Rectal smooth muscle tissue (tissue), 1 donor: ENCODE data around the gene TRIM17.
"Not testable (repeated sequence)": the region's sequence is repeated elsewhere in the genome, so short reads cannot be mapped to it uniquely, and the experiment has no call there.

Source experiments
- H3K27ac ChIP-seq: one replicate; pipeline ENCODE4 v1.7.0; 2013; ENCODE audit warnings: low read depth, low read length, inconsistent platforms
- H3K27me3 ChIP-seq: one replicate; pipeline ENCODE4 v1.7.0; 2013; ENCODE audit warnings: low read length; ENCODE audit not compliant: control insufficient read depth, insufficient read depth
- H3K36me3 ChIP-seq: one replicate; pipeline ENCODE4 v1.7.0; 2013; ENCODE audit warnings: low read length; ENCODE audit not compliant: control insufficient read depth, insufficient read depth
- H3K4me1 ChIP-seq: one replicate; pipeline ENCODE4 v1.7.0; 2013; ENCODE audit warnings: low read length; ENCODE audit not compliant: control insufficient read depth, insufficient read depth
- H3K4me3 ChIP-seq: one replicate; pipeline ENCODE4 v1.7.0; 2013; ENCODE audit warnings: low read length
- H3K9ac ChIP-seq: one replicate; pipeline ENCODE4 v1.7.0; 2013; ENCODE audit warnings: low read length

The TRIM17 gene

GRCh38 chr1:228440761-228441500 lies 24.3 kb upstream of the TRIM17 start:
- Histone ChIP-seq H3K27ac (no peak overlapping the region), H3K4me3 (no peak overlapping the region), H3K36me3 (no peaks in the 10 kb centered on the region), H3K9ac (no peak overlapping the region), H3K4me1 (peaks cover 4% of the 10 kb centered on the region), H3K27me3 (peaks cover 8% of the 10 kb centered on the region)

GRCh38 chr1:228438266-228438665 lies 21.6 kb upstream of the TRIM17 start:
- no peak overlapping the region for H3K4me3 ChIP-seq
- H3K36me3 ChIP-seq, result no peaks in the 10 kb centered on the region
- no peak overlapping the region for H3K9ac ChIP-seq
- H3K27me3 ChIP-seq, result peaks cover 4% of the 10 kb centered on the region
- H3K27ac ChIP-seq, result no peak overlapping the region
- no peaks in the 10 kb centered on the region for H3K4me1 ChIP-seq

- Histone ChIP-seq H3K36me3 (no peaks in the 10 kb centered on the region), H3K27me3 (peaks cover 4% of the 10 kb centered on the region), H3K4me3 (no peak overlapping the region), H3K27ac (no peak overlapping the region), H3K4me1 (no peaks in the 10 kb centered on the region), H3K9ac (no peak overlapping the region)
Measured at GRCh38 chr1:228437424-228437962, 20.8 kb upstream of the TRIM17 start.

GRCh38 chr1:228434689-228435088 lies 18.0 kb upstream of the TRIM17 start:
- no peak overlapping the region for H3K9ac ChIP-seq
- no peaks in the 10 kb centered on the region for H3K4me1 ChIP-seq
- H3K4me3 ChIP-seq, result no peak overlapping the region
- H3K27me3 ChIP-seq, result no peaks in the 10 kb centered on the region
- no peaks in the 10 kb centered on the region for H3K36me3 ChIP-seq
- H3K27ac ChIP-seq, result no peak overlapping the region

- not testable (repeated sequence) for H3K27me3 ChIP-seq, H3K4me3 ChIP-seq, H3K4me1 ChIP-seq, H3K9ac ChIP-seq, H3K27ac ChIP-seq, H3K36me3 ChIP-seq
Measured at GRCh38 chr1:228433337-228434053, 16.8 kb upstream of the TRIM17 start.

- H3K36me3 ChIP-seq, result no peaks in the 10 kb centered on the region
- H3K9ac ChIP-seq, result no peak overlapping the region
- H3K4me1 ChIP-seq, result no peaks in the 10 kb centered on the region
- H3K27me3 ChIP-seq, result no peaks in the 10 kb centered on the region
- H3K27ac ChIP-seq, result no peak overlapping the region
- H3K4me3 ChIP-seq, result no peak overlapping the region
Measured at GRCh38 chr1:228430243-228430642, 13.6 kb upstream of the TRIM17 start.

- Histone ChIP-seq H3K4me1 (no peaks in the 10 kb centered on the region), H3K27me3 (no peaks in the 10 kb centered on the region)
Measured at GRCh38 chr1:228429698-228430097, 13.0 kb upstream of the TRIM17 start.

GRCh38 chr1:228429007-228429406 lies 12.3 kb upstream of the TRIM17 start:
- no peak overlapping the region for H3K27ac ChIP-seq
- no peak overlapping the region for H3K4me3 ChIP-seq
- no peak overlapping the region for H3K9ac ChIP-seq
- no peaks in the 10 kb centered on the region for H3K27me3 ChIP-seq
- H3K36me3 ChIP-seq, result no peaks in the 10 kb centered on the region
- H3K4me1 ChIP-seq, result no peaks in the 10 kb centered on the region

More at GRCh38 chr1:228429698-228430097, 13.0 kb upstream of the TRIM17 start:
- Histone ChIP-seq H3K4me3 (no peak overlapping the region), H3K9ac (no peak overlapping the region), H3K36me3 (no peaks in the 10 kb centered on the region), H3K27ac (no peak overlapping the region)

- no peaks in the 10 kb centered on the region for H3K27me3 ChIP-seq
- no peaks in the 10 kb centered on the region for H3K36me3 ChIP-seq
- H3K4me1 ChIP-seq, result no peaks in the 10 kb centered on the region
- no peak overlapping the region for H3K4me3 ChIP-seq
- no peak overlapping the region for H3K9ac ChIP-seq
- no peak overlapping the region for H3K27ac ChIP-seq
Measured at GRCh38 chr1:228428412-228428811, 11.8 kb upstream of the TRIM17 start.

- no peaks in the 10 kb centered on the region for H3K36me3 ChIP-seq
Measured at GRCh38 chr1:228426518-228427175, 10.0 kb upstream of the TRIM17 start.

GRCh38 chr1:228424685-228425660 lies 8.3 kb upstream of the TRIM17 start:
- no peaks in the 10 kb centered on the region for H3K4me1 ChIP-seq
- H3K27ac ChIP-seq, result no peak overlapping the region
- no peaks in the 10 kb centered on the region for H3K27me3 ChIP-seq
- no peaks in the 10 kb centered on the region for H3K36me3 ChIP-seq
- no peak overlapping the region for H3K9ac ChIP-seq
- no peak overlapping the region for H3K4me3 ChIP-seq

More at GRCh38 chr1:228426518-228427175, 10.0 kb upstream of the TRIM17 start:
- no peaks in the 10 kb centered on the region for H3K27me3 ChIP-seq
- no peak overlapping the region for H3K27ac ChIP-seq
- H3K4me3 ChIP-seq, result no peak overlapping the region
- H3K4me1 ChIP-seq, result no peaks in the 10 kb centered on the region
- H3K9ac ChIP-seq, result no peak overlapping the region
